Mesothelial cell of epicardium (in vitro differentiated cells): ENCODE measurements around the gene ERMN. TPM values are rescaled to one million over a fixed set of nuclear protein-coding genes. Genes with fewer than 3 reads are reported as not detected.

Experiments used
- DNase-seq, 2 experiments: peaks; one replicate each; pipeline ENCODE4 v3.0.0; 2021; ENCODE audit warnings: low spot score in 2 of 2; ENCODE audit not compliant: unreplicated experiment in 2 of 2
- H3K27ac Mint-ChIP-seq: 2 replicates; pipeline ENCODE4 v1.8.0; 2021; ENCODE audit warnings: mixed read lengths
- H3K27me3 Mint-ChIP-seq: 2 replicates; pipeline ENCODE4 v1.8.0; 2021; ENCODE audit warnings: low read depth, mixed read lengths
- H3K36me3 Mint-ChIP-seq: 2 replicates; pipeline ENCODE4 v1.8.0; 2021; ENCODE audit warnings: mixed read lengths
- H3K4me1 Mint-ChIP-seq: 2 replicates; pipeline ENCODE4 v1.8.0; 2021; ENCODE audit warnings: mixed read lengths
- H3K4me3 Mint-ChIP-seq: 2 replicates; pipeline ENCODE4 v1.8.0; 2021; ENCODE audit warnings: mild to moderate bottlenecking, moderate library complexity, mixed read lengths
- H3K9me3 Mint-ChIP-seq: 2 replicates; pipeline ENCODE4 v1.8.0; 2021; ENCODE audit warnings: mixed read lengths
- CTCF ChIP-seq: fragments of 200-600 bp; sonication (generic); IDR thresholded peaks from one replicate; pipeline ENCODE4 v1.5.0; 2021; ENCODE audit warnings: antibody characterized with exemption; ENCODE audit not compliant: unreplicated experiment
- total RNA-seq: library from RNA; stranded (reverse); gene quantifications from 3 replicates; pipeline ENCODE4 v1.2.1, GENCODE V29; 2021

ERMN gene
- total RNA-seq, 1 donor from 2014 or later: not detected

GRCh38 chr2:157362627-157363026, 37.0 kb upstream of the ERMN start:
- Mint-ChIP-seq H3K36me3 (peaks cover 3% of the 10 kb centered on the region), H3K4me3 (no peak overlapping the region)
- DNase-seq: no peak

GRCh38 chr2:157361526-157361925, 35.9 kb upstream of the ERMN start:
- Mint-ChIP-seq H3K27me3 (no peaks in the 10 kb centered on the region), H3K27ac (no peak overlapping the region), H3K4me3 (no peak overlapping the region), H3K36me3 (peaks cover 3% of the 10 kb centered on the region), H3K4me1 (peaks cover 4% of the 10 kb centered on the region), H3K9me3 (peaks cover 21% of the 10 kb centered on the region)
- DNase-seq: no peak
- TF ChIP-seq CTCF: no peak

More at GRCh38 chr2:157362627-157363026, 37.0 kb upstream of the ERMN start:
- Mint-ChIP-seq H3K27ac (no peak overlapping the region), H3K27me3 (no peaks in the 10 kb centered on the region), H3K4me1 (peaks cover 4% of the 10 kb centered on the region), H3K9me3 (peaks cover 21% of the 10 kb centered on the region)
- no peak for TF ChIP-seq CTCF

GRCh38 chr2:157359628-157360027, 34.0 kb upstream of the ERMN start:
- no peak overlapping the region for H3K27ac Mint-ChIP-seq
- peaks cover 3% of the 10 kb centered on the region for H3K36me3 Mint-ChIP-seq
- DNase-seq: no peak
- no peaks in the 10 kb centered on the region for H3K27me3 Mint-ChIP-seq
- no peaks in the 10 kb centered on the region for H3K4me1 Mint-ChIP-seq
- no peak for TF ChIP-seq CTCF
- peaks cover 21% of the 10 kb centered on the region for H3K9me3 Mint-ChIP-seq
- no peak overlapping the region for H3K4me3 Mint-ChIP-seq

- H3K9me3 Mint-ChIP-seq: no peaks in the 10 kb centered on the region
- no peak overlapping the region for H3K4me3 Mint-ChIP-seq
- H3K27ac Mint-ChIP-seq: no peak overlapping the region
- H3K27me3 Mint-ChIP-seq: no peaks in the 10 kb centered on the region
- DNase-seq: no peak
- no peaks in the 10 kb centered on the region for H3K4me1 Mint-ChIP-seq
- no peaks in the 10 kb centered on the region for H3K36me3 Mint-ChIP-seq
- TF ChIP-seq CTCF: no peak
Observed at GRCh38 chr2:157355618-157356017, 30.0 kb upstream of the ERMN start.

- TF ChIP-seq CTCF: no peak
- H3K4me1 Mint-ChIP-seq: no peaks in the 10 kb centered on the region
- no peak for DNase-seq
- no peak overlapping the region for H3K4me3 Mint-ChIP-seq
- no peaks in the 10 kb centered on the region for H3K36me3 Mint-ChIP-seq
- peaks cover 5% of the 10 kb centered on the region for H3K9me3 Mint-ChIP-seq
- H3K27me3 Mint-ChIP-seq: no peaks in the 10 kb centered on the region
- no peak overlapping the region for H3K27ac Mint-ChIP-seq
Observed at GRCh38 chr2:157349949-157350515, 24.4 kb upstream of the ERMN start.

GRCh38 chr2:157348291-157348921, 22.8 kb upstream of the ERMN start:
- H3K36me3 Mint-ChIP-seq: no peaks in the 10 kb centered on the region
- TF ChIP-seq CTCF: no peak

More at GRCh38 chr2:157348291-157348921, 22.8 kb upstream of the ERMN start:
- Mint-ChIP-seq H3K27me3 (no peaks in the 10 kb centered on the region), H3K4me3 (no peak overlapping the region), H3K27ac (no peak overlapping the region), H3K4me1 (no peaks in the 10 kb centered on the region), H3K9me3 (peaks cover 20% of the 10 kb centered on the region)
- DNase-seq: no peak
